Measurements from ENCODE around the gene SLC48A1. TPM values are rescaled to one million over a fixed set of nuclear protein-coding genes. Genes with fewer than 3 reads are reported as not detected.

The SLC48A1 gene
- total RNA-seq, 1 donor from 2014 or later: 10.1 TPM

GRCh38 chr12:47777151-47777550, 4.1 kb downstream of the SLC48A1 start:
- DNase-seq (ENCODE audit: low read depth in 2 of 2): no peak

- DNase-seq (ENCODE audit: low read depth in 2 of 2): no peak
These were observed 4.9 kb downstream of the SLC48A1 start for GRCh38 chr12:47777741-47778558.

GRCh38 chr12:47778881-47779280, 5.8 kb downstream of the SLC48A1 start:
- DNase-seq (ENCODE audit: low read depth in 2 of 2): no peak

GRCh38 chr12:47779301-47779942, 6.4 kb downstream of the SLC48A1 start:
- peak; percentile 88 to 90 for DNase-seq (ENCODE audit: low read depth in 2 of 2)

- no peak for DNase-seq (ENCODE audit: low read depth in 2 of 2)
These were observed 7.0 kb downstream of the SLC48A1 start for GRCh38 chr12:47779943-47780504.

GRCh38 chr12:47781479-47782371, 8.7 kb downstream of the SLC48A1 start:
- DNase-seq (ENCODE audit: low read depth in 2 of 2): no peak

- DNase-seq (ENCODE audit: low read depth in 2 of 2): peak in 1 of 2 donors; percentile 63
These were observed 9.3 kb downstream of the SLC48A1 start for GRCh38 chr12:47782372-47782770.

GRCh38 chr12:47783024-47783755, 10.2 kb downstream of the SLC48A1 start:
- no peak for DNase-seq (ENCODE audit: low read depth in 2 of 2)

- DNase-seq (ENCODE audit: low read depth in 2 of 2): no peak
These were observed 11.1 kb downstream of the SLC48A1 start for GRCh38 chr12:47783821-47784819.

- no peak for DNase-seq (ENCODE audit: low read depth in 2 of 2)
These were observed 12.2 kb downstream of the SLC48A1 start for GRCh38 chr12:47785036-47785886.

GRCh38 chr12:47785887-47786661, 13.0 kb downstream of the SLC48A1 start:
- DNase-seq (ENCODE audit: low read depth in 2 of 2): no peak

GRCh38 chr12:47786662-47787280, 13.7 kb downstream of the SLC48A1 start:
- no peak for DNase-seq (ENCODE audit: low read depth in 2 of 2)

GRCh38 chr12:47787596-47788319, 14.7 kb downstream of the SLC48A1 start:
- no peak for DNase-seq (ENCODE audit: low read depth in 2 of 2)

GRCh38 chr12:47789141-47789540, 16.1 kb downstream of the SLC48A1 start:
- no peak for DNase-seq (ENCODE audit: low read depth in 2 of 2)

- DNase-seq (ENCODE audit: low read depth in 2 of 2): no peak
These were observed 16.9 kb downstream of the SLC48A1 start for GRCh38 chr12:47789712-47790489.
